GM12892 (cell line): ENCODE measurements around the gene POLR3H.

Experiments used
- POLR2A ChIP-seq: IDR thresholded peaks from 2 replicates; pipeline ENCODE4 v1.6.1; 2011; ENCODE audit warnings: low read depth, low read length, control low read depth
- POLR2AphosphoS5 ChIP-seq: IDR thresholded peaks from 2 replicates; pipeline ENCODE4 v1.6.1; 2011; ENCODE audit warnings: low read depth, low read length, control low read depth

DNA sequence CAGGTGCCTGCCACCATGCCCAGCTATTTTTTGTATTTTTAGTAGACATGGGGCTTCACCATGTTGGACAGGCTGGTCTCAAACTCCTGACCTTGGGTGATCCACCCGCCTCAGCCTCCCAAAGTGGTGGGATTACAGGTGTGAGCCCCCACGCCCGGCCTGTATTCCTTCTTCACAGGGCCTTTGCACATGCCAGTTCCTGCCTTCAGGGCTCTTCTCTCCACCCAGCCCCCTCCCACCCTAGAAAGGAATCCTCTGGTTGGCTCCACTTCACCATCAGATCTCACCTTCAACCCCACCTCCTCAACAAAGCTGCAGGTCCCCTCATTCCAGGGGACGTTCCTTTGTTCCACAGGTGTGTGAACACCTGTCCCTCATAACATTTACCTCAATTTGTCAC, 2.0 kb downstream of the POLR3H start:
- TF ChIP-seq POLR2AphosphoS5: no peak
- TF ChIP-seq POLR2A: no peak
